Femur (tissue), 1 donor: ENCODE measurements around the gene PDE6B.
"Not testable (repeated sequence)": the region's sequence is repeated elsewhere in the genome, so short reads cannot be mapped to it uniquely, and the experiment has no call there.

ENCODE experiments used
- DNase-seq: peaks from one replicate; pipeline ENCODE4 v3.0.0-alpha.2; 2017

Gene PDE6B

GRCh38 chr4:658681-659667, 33.6 kb downstream of the PDE6B start:
- peak; percentile 22 for DNase-seq

GRCh38 chr4:659851-660250, 34.5 kb downstream of the PDE6B start:
- DNase-seq = peak; percentile 12

GRCh38 chr4:660401-660800, 35.0 kb downstream of the PDE6B start:
- DNase-seq = peak; percentile 12

- DNase-seq = no peak
These were observed 35.9 kb downstream of the PDE6B start for GRCh38 chr4:661231-661630.

GRCh38 chr4:661881-662761, 36.7 kb downstream of the PDE6B start:
- DNase-seq = peak; percentile 17

- DNase-seq = peak; percentile 23
These were observed 37.7 kb downstream of the PDE6B start for GRCh38 chr4:663046-663437.

- peak; percentile 77 for DNase-seq
These were observed 38.4 kb downstream of the PDE6B start for GRCh38 chr4:663438-664428.

- DNase-seq = peak; percentile 20
These were observed 39.4 kb downstream of the PDE6B start for GRCh38 chr4:664713-665231.

- no peak for DNase-seq
These were observed 40.0 kb downstream of the PDE6B start for GRCh38 chr4:665381-665750.

GRCh38 chr4:665751-666435, 40.5 kb downstream of the PDE6B start:
- DNase-seq = peak; percentile 23

GRCh38 chr4:666436-666810, 41.0 kb downstream of the PDE6B start:
- peak; percentile 20 for DNase-seq

- peak; percentile 16 for DNase-seq
These were observed 41.6 kb downstream of the PDE6B start for GRCh38 chr4:666822-667544.

GRCh38 chr4:667545-667925, 42.2 kb downstream of the PDE6B start:
- DNase-seq = peak; percentile 14

- peak; percentile 8 for DNase-seq
These were observed 42.8 kb downstream of the PDE6B start for GRCh38 chr4:668219-668618.

GRCh38 chr4:669806-670559, 44.6 kb downstream of the PDE6B start:
- DNase-seq = not testable (repeated sequence)

- no peak for DNase-seq
These were observed 46.4 kb downstream of the PDE6B start for GRCh38 chr4:671769-672168.

- DNase-seq = peak; percentile 63
These were observed 48.1 kb downstream of the PDE6B start for GRCh38 chr4:673349-674091.

- DNase-seq = peak; percentile 98
These were observed 49.0 kb downstream of the PDE6B start, which contains the start of the genes ATP5ME and MYL5 for GRCh38 chr4:674172-675035. ATP5ME (minus strand) TSS chr4:674276; CDS start chr4:674247, 29 bp downstream. MYL5 (plus strand) TSS chr4:674542; CDS start chr4:678027, 3,485 bp downstream.
